Osteocyte (in vitro differentiated cells): ENCODE measurements around the gene RFNG. TPM values are rescaled to one million over a fixed set of nuclear protein-coding genes. Genes with fewer than 3 reads are reported as not detected.

Experiments
- DNase-seq: peaks from one replicate; pipeline ENCODE4 v3.0.0; 2021; ENCODE audit warnings: mixed read lengths; ENCODE audit not compliant: unreplicated experiment; ENCODE audit errors: extremely low spot score
- H3K27ac Mint-ChIP-seq: one replicate; pipeline ENCODE4 v1.8.0; 2021; ENCODE audit warnings: mild to moderate bottlenecking, mixed read lengths; ENCODE audit not compliant: unreplicated experiment
- H3K27me3 Mint-ChIP-seq: one replicate; pipeline ENCODE4 v1.8.0; 2021; ENCODE audit warnings: mixed read lengths; ENCODE audit not compliant: unreplicated experiment
- H3K36me3 Mint-ChIP-seq: one replicate; pipeline ENCODE4 v1.8.0; 2021; ENCODE audit warnings: mixed read lengths; ENCODE audit not compliant: unreplicated experiment
- H3K4me1 Mint-ChIP-seq: one replicate; pipeline ENCODE4 v1.8.0; 2021; ENCODE audit warnings: mixed read lengths; ENCODE audit not compliant: unreplicated experiment
- H3K4me3 Mint-ChIP-seq: one replicate; pipeline ENCODE4 v1.8.0; 2021; ENCODE audit warnings: mild to moderate bottlenecking, moderate library complexity, mixed read lengths; ENCODE audit not compliant: unreplicated experiment
- H3K9me3 Mint-ChIP-seq: one replicate; pipeline ENCODE4 v1.8.0; 2021; ENCODE audit warnings: mixed read lengths; ENCODE audit not compliant: unreplicated experiment
- total RNA-seq: library from RNA; stranded (reverse); gene quantifications from 2 replicates; pipeline ENCODE4 v1.2.1, GENCODE V29; 2021
- TF ChIP-seq, protein P1 (sequence below): fragments of 200-600 bp; sonication (generic); IDR thresholded peaks from 2 replicates; pipeline ENCODE4 v1.5.0; 2021; ENCODE audit warnings: antibody characterized with exemption, mild to moderate bottlenecking, moderate library complexity

The RFNG gene
- total RNA-seq, 1 donor from 2014 or later, result 41.0 TPM

GRCh38 chr17:82047914-82048570, 3.6 kb downstream of the RFNG start:
- TF ChIP-seq, protein P1, sequence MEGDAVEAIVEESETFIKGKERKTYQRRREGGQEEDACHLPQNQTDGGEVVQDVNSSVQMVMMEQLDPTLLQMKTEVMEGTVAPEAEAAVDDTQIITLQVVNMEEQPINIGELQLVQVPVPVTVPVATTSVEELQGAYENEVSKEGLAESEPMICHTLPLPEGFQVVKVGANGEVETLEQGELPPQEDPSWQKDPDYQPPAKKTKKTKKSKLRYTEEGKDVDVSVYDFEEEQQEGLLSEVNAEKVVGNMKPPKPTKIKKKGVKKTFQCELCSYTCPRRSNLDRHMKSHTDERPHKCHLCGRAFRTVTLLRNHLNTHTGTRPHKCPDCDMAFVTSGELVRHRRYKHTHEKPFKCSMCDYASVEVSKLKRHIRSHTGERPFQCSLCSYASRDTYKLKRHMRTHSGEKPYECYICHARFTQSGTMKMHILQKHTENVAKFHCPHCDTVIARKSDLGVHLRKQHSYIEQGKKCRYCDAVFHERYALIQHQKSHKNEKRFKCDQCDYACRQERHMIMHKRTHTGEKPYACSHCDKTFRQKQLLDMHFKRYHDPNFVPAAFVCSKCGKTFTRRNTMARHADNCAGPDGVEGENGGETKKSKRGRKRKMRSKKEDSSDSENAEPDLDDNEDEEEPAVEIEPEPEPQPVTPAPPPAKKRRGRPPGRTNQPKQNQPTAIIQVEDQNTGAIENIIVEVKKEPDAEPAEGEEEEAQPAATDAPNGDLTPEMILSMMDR, result no peak
- Mint-ChIP-seq H3K27me3 (no peaks in the 10 kb centered on the region), H3K36me3 (peaks cover 13% of the 10 kb centered on the region), H3K4me3 (no peak overlapping the region), H3K9me3 (no peaks in the 10 kb centered on the region), H3K4me1 (peaks cover 12% of the 10 kb centered on the region), H3K27ac (no peak overlapping the region)
- DNase-seq, result no peak

DNA sequence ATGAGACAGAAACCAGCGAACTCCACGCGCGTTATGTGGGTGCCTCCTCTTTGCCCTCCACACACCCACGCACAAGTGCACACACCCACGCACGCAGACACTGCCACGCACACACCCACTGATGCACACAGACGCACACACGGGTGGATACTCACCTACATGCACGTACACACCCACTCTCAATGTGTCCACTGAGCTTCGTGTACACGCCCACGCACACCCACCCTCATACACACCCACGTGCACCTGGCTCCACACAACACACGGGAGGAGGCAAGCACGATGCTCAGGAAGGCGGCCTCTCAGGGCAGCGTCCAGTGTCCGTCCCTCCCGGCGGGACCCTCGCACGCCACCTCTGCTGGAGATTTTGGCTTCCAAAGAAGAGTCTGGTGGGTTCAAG, 4.2 kb downstream of the RFNG start:
- Mint-ChIP-seq H3K27ac (no peak overlapping the region), H3K4me1 (peaks cover 8% of the 10 kb centered on the region)
- TF ChIP-seq, protein P1, result no peak

GRCh38 chr17:82046903-82047302, 4.7 kb downstream of the RFNG start:
- no peak for DNase-seq
- H3K4me1 Mint-ChIP-seq, result peaks cover 8% of the 10 kb centered on the region
- TF ChIP-seq, protein P1, result no peak
- H3K27me3 Mint-ChIP-seq, result no peaks in the 10 kb centered on the region
- H3K4me3 Mint-ChIP-seq, result no peak overlapping the region
- no peak overlapping the region for H3K27ac Mint-ChIP-seq
- no peaks in the 10 kb centered on the region for H3K9me3 Mint-ChIP-seq
- H3K36me3 Mint-ChIP-seq, result peaks cover 13% of the 10 kb centered on the region

More for the DNA sequence above, 4.2 kb downstream of the RFNG start:
- H3K9me3 Mint-ChIP-seq, result no peaks in the 10 kb centered on the region
- DNase-seq, result no peak
- H3K36me3 Mint-ChIP-seq, result peaks cover 13% of the 10 kb centered on the region
- no peak overlapping the region for H3K4me3 Mint-ChIP-seq
- no peaks in the 10 kb centered on the region for H3K27me3 Mint-ChIP-seq

DNA sequence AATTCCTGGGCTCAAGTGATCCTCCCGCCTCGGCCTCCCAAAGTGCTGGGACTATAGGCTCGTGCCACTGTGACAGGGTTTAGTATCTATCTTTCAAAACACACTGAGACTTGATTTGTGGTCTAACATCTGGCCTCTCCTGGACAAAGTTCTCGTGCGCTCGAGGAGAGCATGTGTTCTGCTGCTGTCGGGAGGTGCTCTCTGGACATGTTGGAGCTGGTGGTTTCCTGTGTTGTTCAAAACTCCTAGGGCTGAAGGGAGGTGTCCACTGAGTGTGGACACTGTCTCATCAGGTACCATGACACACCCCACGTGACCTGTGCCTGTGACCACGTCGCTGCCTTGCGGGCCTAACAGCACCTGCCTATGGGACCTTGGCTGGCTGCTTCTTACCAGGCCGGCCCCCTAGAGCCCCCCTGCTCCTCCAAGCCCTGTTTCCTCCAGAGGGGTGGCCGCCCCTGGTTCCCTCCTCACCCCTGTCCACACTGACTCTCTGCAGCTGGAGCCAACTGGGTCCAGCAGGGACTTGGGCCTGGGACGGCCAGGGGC, 5.6 kb downstream of the RFNG start:
- Mint-ChIP-seq H3K9me3 (no peaks in the 10 kb centered on the region), H3K27ac (no peak overlapping the region), H3K4me1 (peaks cover 13% of the 10 kb centered on the region), H3K36me3 (peaks cover 13% of the 10 kb centered on the region), H3K27me3 (no peaks in the 10 kb centered on the region), H3K4me3 (no peak overlapping the region)
- TF ChIP-seq, protein P1, result no peak
- DNase-seq, result no peak

GRCh38 chr17:82043507-82043906, 8.1 kb downstream of the RFNG start:
- H3K36me3 Mint-ChIP-seq, result peaks cover 9% of the 10 kb centered on the region
- peaks cover 5% of the 10 kb centered on the region for H3K4me1 Mint-ChIP-seq
- TF ChIP-seq, protein P1, result no peak
- DNase-seq, result no peak
- H3K4me3 Mint-ChIP-seq, result no peak overlapping the region
- H3K27ac Mint-ChIP-seq, result no peak overlapping the region
- no peaks in the 10 kb centered on the region for H3K9me3 Mint-ChIP-seq
- H3K27me3 Mint-ChIP-seq, result no peaks in the 10 kb centered on the region
